Neural progenitor cell (in vitro differentiated cells): ENCODE data around the gene PRR35.

Experiments
- EZH2phosphoT487 ChIP-seq: fragments of 200-600 bp; sonication (generic); IDR thresholded peaks from 2 replicates; pipeline ENCODE4 v1.6.1; 2017; ENCODE audit warnings: antibody characterized with exemption
- TF ChIP-seq, protein P1 (sequence below): fragments of 200-600 bp; sonication (generic); IDR thresholded peaks from 2 replicates; pipeline ENCODE4 v1.5.1; 2017; ENCODE audit warnings: antibody characterized with exemption, mild to moderate bottlenecking

DNA sequence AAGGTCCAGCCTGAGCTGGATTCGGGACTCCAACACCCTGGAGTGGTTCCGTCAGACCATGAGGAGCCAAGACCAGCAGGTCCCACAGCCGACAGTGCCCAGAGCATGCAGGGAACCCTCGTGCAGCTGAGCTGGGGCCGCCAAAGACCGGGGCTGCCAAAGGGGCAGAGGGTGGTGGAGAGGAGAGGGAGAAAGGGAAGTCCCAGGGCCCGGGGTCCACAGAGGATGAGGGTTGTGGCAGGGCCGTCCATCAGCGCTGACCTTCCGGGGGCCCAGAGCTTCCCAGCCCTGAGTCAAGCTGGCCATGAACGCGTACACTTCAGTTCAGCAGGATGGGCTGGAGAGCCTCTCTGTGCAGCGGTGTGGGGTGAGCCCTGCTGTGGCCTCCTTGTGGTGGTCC lies 39.3 kb upstream of the PRR35 start:
- TF ChIP-seq, protein P1, sequence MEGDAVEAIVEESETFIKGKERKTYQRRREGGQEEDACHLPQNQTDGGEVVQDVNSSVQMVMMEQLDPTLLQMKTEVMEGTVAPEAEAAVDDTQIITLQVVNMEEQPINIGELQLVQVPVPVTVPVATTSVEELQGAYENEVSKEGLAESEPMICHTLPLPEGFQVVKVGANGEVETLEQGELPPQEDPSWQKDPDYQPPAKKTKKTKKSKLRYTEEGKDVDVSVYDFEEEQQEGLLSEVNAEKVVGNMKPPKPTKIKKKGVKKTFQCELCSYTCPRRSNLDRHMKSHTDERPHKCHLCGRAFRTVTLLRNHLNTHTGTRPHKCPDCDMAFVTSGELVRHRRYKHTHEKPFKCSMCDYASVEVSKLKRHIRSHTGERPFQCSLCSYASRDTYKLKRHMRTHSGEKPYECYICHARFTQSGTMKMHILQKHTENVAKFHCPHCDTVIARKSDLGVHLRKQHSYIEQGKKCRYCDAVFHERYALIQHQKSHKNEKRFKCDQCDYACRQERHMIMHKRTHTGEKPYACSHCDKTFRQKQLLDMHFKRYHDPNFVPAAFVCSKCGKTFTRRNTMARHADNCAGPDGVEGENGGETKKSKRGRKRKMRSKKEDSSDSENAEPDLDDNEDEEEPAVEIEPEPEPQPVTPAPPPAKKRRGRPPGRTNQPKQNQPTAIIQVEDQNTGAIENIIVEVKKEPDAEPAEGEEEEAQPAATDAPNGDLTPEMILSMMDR: no peak
- no peak for TF ChIP-seq EZH2phosphoT487
